ENCODE results near the gene RPL18A.

RPL18A gene

GRCh38 chr19:17841810-17842662, 17.7 kb upstream of the RPL18A start:
- DNase-seq (ENCODE audit: low read depth in 2 of 3, low spot score in 1 of 3): peak; percentile 67 to 84 (median 68)

- DNase-seq (ENCODE audit: low read depth in 2 of 3, low spot score in 1 of 3): no peak
These were observed 16.9 kb upstream of the RPL18A start for GRCh38 chr19:17842663-17843291.

- DNase-seq (ENCODE audit: low read depth in 2 of 3, low spot score in 1 of 3): no peak
These were observed 16.4 kb upstream of the RPL18A start for GRCh38 chr19:17843292-17843827.

- DNase-seq (ENCODE audit: low read depth in 2 of 3, low spot score in 1 of 3): no peak
These were observed 15.7 kb upstream of the RPL18A start for GRCh38 chr19:17843908-17844490.

- no peak for DNase-seq (ENCODE audit: low read depth in 2 of 3, low spot score in 1 of 3)
These were observed 13.6 kb upstream of the RPL18A start for GRCh38 chr19:17846146-17846545.

GRCh38 chr19:17847538-17848366, 12.0 kb upstream of the RPL18A start, which contains the start of gene JAK3:
Gene JAK3 (minus strand): TSS chr19:17847982. CDS start chr19:17844417, 3,565 bp downstream.
- peak; percentile 84 to 88 (median 87) for DNase-seq (ENCODE audit: low read depth in 2 of 3, low spot score in 1 of 3)

DNA sequence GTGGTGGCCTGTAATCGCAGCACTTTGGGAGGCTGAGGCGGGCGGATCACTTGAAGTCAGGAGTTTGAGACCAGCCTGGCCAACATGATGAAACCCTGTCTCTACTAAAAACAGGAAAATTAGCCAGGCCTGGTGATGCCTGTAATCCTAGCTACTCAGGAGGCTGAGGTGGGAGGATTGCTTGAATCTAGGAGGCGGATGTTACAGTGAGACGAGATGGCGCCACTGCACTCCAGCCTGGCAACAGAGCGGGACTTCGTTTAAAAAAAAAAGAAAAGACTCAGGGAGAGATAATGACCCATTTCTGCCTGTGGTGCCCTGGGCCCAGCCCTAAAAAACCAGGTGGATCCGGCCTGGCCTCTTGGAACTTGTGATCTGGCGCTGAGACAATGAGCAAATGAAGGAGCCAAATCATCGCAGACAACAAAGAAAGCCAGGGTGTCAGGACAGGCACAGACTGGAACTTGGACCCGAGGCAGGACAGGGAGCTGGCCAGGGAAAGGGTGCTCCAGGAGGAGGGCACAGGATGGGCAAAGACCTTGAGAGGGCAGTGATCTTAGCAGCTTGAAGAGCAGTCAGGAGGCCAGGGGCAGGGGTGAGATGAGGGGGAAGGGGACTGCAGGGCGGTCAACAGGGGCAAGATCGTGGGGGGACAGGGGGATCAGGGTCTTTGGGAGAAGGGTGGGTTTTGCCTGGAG, 11.0 kb upstream of the RPL18A start:
- no peak for DNase-seq (ENCODE audit: low read depth in 2 of 3, low spot score in 1 of 3)

- no peak for DNase-seq (ENCODE audit: low read depth in 2 of 3, low spot score in 1 of 3)
These were observed 5.6 kb upstream of the RPL18A start for GRCh38 chr19:17854061-17854460.

- peak; percentile 86 to 98 (median 90) for DNase-seq (ENCODE audit: low read depth in 2 of 3, low spot score in 1 of 3)
These were observed 4.2 kb upstream of the RPL18A start for GRCh38 chr19:17855280-17856152.

DNA sequence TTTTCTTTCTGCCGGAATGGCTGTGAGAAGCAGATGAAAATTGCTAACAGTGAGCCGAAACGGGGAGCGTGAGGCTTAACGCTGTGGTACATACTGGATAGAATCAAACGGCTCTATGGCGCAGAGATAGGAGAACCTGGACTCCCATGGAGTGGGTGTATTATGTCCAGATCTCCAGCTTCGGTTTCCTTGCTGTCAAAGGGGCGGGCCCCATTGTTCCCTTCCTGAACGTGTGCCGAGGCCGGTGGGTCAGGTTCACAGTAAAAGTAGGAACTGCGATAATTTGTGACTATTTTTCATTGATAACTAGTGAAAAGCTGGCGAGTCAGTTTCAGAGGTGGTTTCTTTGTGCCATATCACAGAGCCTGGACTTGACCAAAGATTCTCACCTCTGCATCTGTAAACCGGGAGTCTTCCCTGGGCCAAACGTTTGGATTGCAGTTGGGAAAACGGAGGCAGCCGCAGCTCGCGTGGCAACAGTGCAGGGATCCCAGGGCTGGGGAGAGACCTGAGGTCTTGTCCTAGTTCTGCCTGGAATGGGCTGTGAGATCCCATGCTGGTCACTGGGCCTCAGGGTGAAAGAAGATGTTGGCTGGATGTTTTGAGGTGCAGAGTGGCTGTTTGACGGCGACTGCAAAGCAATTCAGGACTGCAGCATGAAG, 752 bp downstream of the RPL18A start:
- DNase-seq (ENCODE audit: low read depth in 2 of 3, low spot score in 1 of 3): no peak

DNA sequence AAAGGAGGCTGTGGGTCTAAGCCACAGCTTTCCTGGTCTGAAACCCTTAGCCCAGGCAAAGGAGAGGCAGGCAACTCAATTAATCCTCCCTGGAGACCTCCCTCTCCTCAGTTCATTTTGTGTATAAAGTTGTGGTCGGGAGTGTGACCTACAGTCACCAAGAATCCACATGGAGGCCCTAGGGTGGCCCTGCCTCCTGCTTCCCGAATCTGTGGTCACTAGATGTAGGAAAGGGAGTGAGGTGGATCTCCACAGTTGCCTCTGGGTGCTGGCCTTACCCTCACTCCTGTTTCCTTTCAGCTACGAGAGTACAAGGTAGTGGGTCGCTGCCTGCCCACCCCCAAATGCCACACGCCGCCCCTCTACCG, 1.3 kb downstream of the RPL18A start:
- no peak for DNase-seq (ENCODE audit: low read depth in 2 of 3, low spot score in 1 of 3)

DNA sequence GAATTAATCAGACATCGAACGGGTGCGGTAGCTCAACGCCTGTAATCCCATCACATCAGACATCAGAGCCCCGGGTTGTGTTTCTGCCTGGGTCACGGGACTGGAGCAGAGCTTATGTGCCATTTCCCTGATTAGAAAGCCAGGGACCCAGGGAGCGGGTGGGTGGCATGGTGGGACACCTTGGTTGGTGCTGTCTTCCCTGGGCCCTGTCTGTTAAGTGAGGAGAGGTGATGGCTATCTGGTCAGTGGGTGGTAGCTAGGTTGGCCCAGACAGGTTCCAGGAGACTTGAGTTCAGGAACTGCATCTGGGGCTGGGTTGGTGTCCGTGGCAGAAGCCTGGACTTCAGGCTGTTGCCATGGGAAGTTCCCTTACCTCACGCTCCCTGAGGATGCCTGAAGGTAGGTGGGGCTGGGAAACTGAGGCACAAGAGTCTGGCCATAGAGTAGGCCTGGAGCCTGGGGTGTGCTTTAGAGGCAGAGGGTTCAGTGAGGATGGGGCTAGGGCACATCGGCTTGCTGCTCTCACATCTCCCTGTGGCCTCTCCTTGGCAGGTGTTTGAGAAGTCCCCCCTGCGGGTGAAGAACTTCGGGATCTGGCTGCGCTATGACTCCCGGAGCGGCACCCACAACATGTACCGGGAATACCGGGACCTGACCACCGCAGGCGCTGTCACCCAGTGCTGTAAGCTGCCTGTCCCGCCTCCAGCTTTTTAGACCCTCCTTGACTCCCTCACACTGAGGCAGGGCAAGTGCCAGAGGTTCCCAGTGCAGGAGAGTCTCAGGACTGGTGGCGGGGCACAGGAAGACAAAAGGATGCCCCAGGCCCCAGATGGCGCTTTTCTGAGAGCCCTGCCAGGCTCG, 2.1 kb downstream of the RPL18A start:
- DNase-seq (ENCODE audit: low read depth in 2 of 3, low spot score in 1 of 3): no peak

DNA sequence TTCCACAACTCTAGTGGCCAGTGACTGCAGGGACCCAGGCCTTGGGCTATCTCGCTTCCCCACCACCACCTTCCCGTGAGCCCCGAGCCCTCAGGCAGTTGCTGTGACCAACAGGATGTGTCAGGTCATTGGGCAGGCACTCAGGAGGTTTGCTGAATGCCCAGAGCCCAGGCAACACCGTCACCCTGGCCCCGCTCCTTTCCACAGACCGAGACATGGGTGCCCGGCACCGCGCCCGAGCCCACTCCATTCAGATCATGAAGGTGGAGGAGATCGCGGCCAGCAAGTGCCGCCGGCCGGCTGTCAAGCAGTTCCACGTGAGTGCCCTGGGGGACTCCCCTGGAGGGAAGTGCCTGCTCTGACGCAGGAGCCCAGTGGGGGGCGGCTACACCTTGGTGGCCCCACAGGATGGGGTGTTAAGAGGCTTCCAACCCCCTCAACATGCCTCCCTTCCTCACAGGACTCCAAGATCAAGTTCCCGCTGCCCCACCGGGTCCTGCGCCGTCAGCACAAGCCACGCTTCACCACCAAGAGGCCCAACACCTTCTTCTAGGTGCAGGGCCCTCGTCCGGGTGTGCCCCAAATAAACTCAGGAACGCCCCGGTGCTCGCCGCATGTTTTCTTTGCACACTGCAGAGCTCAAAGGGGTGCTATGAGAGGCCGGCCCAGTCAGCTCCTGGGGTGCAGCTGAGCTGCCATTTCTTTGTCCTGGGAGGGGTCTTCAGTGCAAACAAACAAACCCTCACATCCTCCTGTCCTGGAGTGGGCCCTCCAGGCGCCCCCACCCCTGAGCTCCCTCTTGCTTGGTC, 3.2 kb downstream of the RPL18A start:
- no peak for DNase-seq (ENCODE audit: low read depth in 2 of 3, low spot score in 1 of 3)

DNA sequence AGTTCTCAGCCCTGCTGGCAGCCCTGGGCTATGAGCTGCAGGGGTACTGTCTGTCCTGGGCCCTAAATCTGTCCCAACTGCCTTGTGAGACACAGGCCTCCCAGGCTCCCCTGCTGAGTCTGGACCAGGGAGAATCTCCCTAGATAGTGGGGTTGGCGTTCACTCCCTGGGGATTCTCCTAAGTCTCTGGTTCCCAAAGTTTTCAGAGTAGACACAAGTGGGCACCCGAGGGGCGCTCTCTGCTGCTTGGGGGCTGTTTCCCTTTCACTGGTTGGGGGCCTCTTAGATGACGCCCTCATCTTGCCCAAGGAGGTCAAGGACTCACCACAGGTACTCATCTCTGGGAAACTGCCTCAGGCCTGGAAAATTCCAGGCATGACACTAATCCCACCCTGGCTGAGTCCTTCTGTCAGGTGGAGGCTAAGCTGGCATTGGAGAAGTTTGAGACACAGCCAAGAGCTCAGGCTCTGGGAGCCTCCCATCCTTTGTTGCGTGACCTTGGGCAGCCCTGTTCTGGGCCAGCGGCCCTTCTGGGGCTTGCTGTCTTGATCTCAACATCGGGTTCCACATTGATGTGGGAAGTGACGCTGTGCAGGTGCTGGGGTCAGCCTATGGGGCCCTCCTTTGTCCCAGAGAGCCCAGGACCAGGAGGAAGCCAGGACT, 3.9 kb downstream of the RPL18A start:
- no peak for DNase-seq (ENCODE audit: low read depth in 2 of 3, low spot score in 1 of 3)

DNA sequence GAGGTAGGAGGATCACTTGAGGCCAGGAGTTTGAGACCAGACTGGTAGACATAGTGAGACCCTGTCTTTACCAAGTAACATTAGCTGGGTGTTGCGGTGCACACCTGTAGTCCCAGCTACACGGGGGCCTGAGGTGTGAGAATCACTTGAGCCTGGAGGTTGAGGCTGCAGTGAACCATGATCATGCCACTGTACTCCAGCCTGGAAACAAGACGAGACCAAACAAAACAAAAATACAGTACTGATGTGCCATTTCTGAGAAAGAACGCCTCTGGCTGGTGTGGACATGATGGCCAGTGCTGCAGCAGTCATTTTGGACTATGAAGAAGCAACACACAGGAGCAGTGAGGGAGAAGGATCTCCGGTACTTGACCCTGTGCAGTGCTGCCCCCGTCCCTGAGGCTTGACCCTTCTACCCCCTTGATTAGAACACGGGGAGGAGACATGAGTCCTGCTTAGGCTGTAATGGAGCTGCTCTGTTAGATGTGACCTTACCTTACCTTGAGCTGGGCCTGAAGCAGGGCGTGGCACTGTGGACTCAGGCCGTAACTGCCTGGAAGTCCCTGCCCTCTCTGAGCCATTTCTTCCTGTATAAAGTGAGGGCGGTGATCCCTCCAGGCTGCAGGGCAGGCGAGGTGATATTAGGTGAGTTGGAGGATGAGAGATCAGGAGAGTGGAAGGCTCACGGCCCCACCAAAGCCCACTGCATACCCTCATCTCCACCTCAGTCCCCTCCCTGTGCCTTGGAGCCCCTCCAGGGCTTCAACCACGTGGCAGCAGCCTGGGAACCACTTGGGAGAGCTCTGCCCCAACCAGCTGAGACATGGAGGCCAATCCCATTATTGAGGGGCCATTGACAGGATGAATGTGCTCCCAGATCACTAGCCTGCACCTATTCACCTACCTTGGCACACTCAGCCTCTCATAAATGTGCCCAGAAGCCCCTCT, 5.9 kb downstream of the RPL18A start:
- no peak for DNase-seq (ENCODE audit: low read depth in 2 of 3, low spot score in 1 of 3)
